Left ventricle myocardium inferior (tissue), 1 donor: ENCODE results near the gene CD53. TPM values are rescaled to one million over a fixed set of nuclear protein-coding genes. Genes with fewer than 3 reads are reported as not detected.
"Not testable (repeated sequence)": the region's sequence is repeated elsewhere in the genome, so short reads cannot be mapped to it uniquely, and the experiment has no call there.

Experiments
- DNase-seq: peaks from one replicate; pipeline ENCODE4 v3.0.0-alpha.2; 2020
- H3K27ac ChIP-seq: fragments of 200-600 bp; replicated peaks from 2 replicates; pipeline ENCODE4 v1.8.0; 2021
- H3K27me3 ChIP-seq: fragments of 200-600 bp; 2 replicates; pipeline ENCODE4 v1.8.0; 2021; ENCODE audit warnings: low read depth
- H3K36me3 ChIP-seq: fragments of 200-600 bp; 2 replicates; pipeline ENCODE4 v1.8.0; 2021
- H3K4me1 ChIP-seq: fragments of 200-600 bp; 2 replicates; pipeline ENCODE4 v1.8.0; 2021
- H3K4me3 ChIP-seq: fragments of 200-600 bp; 2 replicates; pipeline ENCODE4 v1.8.0; 2021; ENCODE audit warnings: mild to moderate bottlenecking, moderate library complexity
- H3K9me3 ChIP-seq: fragments of 200-600 bp; replicated peaks from 2 replicates; pipeline ENCODE4 v1.8.0; 2021
- CTCF ChIP-seq: fragments of 200-600 bp; IDR thresholded peaks from 2 replicates; pipeline ENCODE4 v1.8.0; 2021; ENCODE audit warnings: antibody characterized with exemption, mild to moderate bottlenecking, borderline replicate concordance
- intact Hi-C: fragments of 100-400 bp; cut with micrococcal nuclease; formaldehyde crosslinking; loops from one replicate; pipeline ENCODE4 v1.11.0; 2022
- total RNA-seq: library from RNA; stranded (reverse); fragmentation: NEBNext Ultra II Directional; extraction: Animal tissue kit (Norgen Biotek cat#: 25700); gene quantifications from one replicate; pipeline ENCODE4 v1.2.1, GENCODE V29; 2021
- donor health status: DM: no; HTN: yes; CAD: no; lungs with severe emphysema.

The CD53 gene
- total RNA-seq, 1 donor from 2014 or later: 7.5 TPM

DNA sequence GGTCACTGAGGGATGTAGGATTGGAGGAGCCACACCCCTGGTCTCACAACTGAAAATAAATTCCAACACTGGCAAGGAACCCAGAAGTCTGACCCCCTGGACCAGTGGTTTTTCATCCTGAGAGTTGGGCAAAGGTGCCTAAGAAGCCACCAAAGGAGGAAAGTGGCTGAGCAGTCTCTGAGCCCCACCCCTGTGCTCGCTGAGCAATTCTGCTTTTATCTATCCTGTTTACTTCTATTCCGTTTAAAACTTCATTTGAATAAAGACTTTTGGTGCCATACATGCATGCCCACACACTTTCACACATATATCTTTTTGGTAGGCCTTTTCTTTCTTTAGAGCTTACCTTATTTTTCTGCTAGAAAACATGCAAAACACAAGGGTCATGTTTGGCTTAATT, 13.9 kb upstream of the CD53 start:
- no peak for TF ChIP-seq CTCF
- Histone ChIP-seq H3K27me3 (peaks cover 61% of the 10 kb centered on the region), H3K9me3 (peaks cover 12% of the 10 kb centered on the region), H3K27ac (no peak overlapping the region), H3K36me3 (no peaks in the 10 kb centered on the region), H3K4me1 (no peaks in the 10 kb centered on the region), H3K4me3 (no peak overlapping the region)
- intact Hi-C loops: no loop called here
- DNase-seq: no peak

DNA sequence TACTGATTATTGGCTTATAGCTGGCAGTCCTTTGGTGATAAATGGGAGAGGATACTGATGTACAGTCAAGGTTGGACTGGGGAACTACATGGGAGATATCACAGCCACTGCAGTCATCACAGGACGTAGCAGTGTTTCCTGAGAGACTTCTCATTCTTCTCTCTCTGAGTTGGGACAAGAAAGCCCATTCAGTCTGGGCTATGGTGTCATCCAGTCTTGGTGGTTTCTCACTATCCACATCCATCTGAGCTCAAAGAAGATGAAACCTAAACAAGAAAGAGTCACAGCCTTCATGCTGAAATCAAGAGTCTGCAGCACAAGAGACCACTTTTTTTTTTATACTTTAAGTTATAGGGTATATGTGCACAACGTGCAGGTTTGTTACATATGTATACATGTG, 12.8 kb upstream of the CD53 start:
- no peak overlapping the region for H3K4me3 ChIP-seq
- H3K4me1 ChIP-seq: no peaks in the 10 kb centered on the region
- H3K27me3 ChIP-seq: peaks cover 50% of the 10 kb centered on the region
- TF ChIP-seq CTCF: no peak
- H3K9me3 ChIP-seq: peaks cover 24% of the 10 kb centered on the region
- intact Hi-C loops: no loop called here
- DNase-seq: no peak
- H3K36me3 ChIP-seq: no peaks in the 10 kb centered on the region
- no peak overlapping the region for H3K27ac ChIP-seq

- H3K4me1 ChIP-seq, H3K27ac ChIP-seq, DNase-seq, H3K36me3 ChIP-seq, H3K4me3 ChIP-seq, intact Hi-C loops: not testable (repeated sequence)
- Histone ChIP-seq H3K27me3 (peaks cover 47% of the 10 kb centered on the region), H3K9me3 (peaks cover 28% of the 10 kb centered on the region)
These were observed 12.3 kb upstream of the CD53 start for GRCh38 chr1:110860620-110861019.

GRCh38 chr1:110861942-110862341, 11.0 kb upstream of the CD53 start:
- intact Hi-C loops, H3K4me1 ChIP-seq, H3K4me3 ChIP-seq, H3K36me3 ChIP-seq, DNase-seq, H3K27ac ChIP-seq: not testable (repeated sequence)
- H3K27me3 ChIP-seq: peaks cover 34% of the 10 kb centered on the region
- peaks cover 34% of the 10 kb centered on the region for H3K9me3 ChIP-seq

- no peaks in the 10 kb centered on the region for H3K4me1 ChIP-seq
- no peak for TF ChIP-seq CTCF
- DNase-seq: no peak
- no peaks in the 10 kb centered on the region for H3K36me3 ChIP-seq
- no peak overlapping the region for H3K4me3 ChIP-seq
- peaks cover 50% of the 10 kb centered on the region for H3K9me3 ChIP-seq
- H3K27ac ChIP-seq: no peak overlapping the region
- intact Hi-C loops: no loop called here
- H3K27me3 ChIP-seq: peaks cover 13% of the 10 kb centered on the region
These were observed 8.7 kb upstream of the CD53 start for GRCh38 chr1:110864287-110864686.

DNA sequence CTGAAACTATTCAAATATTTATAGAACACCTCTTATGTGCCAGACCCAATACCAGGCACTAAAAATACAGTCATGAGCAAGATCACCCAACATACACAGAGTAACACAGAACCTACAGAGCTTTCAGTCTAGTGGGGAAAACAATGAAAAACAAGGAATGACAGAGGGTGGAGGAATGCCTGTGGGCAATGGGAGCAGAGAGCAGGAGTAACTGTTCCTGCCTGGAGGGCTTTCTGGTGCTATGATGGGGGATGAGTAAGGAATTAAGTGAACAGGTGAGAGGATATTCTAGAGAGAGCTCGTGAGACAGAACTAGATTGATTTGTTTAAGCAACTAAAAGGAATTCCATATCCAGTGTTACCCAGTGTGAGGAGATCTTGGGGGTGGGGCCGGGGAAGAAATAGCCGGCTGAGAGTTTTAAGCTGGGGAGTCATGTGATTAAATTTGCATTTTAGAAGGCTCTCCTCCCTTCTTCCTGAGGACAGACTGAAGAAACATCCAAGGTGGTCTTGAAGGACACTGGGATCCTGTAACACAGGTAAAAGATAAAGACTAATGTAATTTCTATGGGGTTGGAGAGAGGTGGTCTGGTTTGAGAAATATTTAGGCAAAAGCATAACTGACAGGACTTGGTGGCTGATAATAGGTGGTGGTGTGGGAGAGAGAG, 2.1 kb upstream of the CD53 start:
- Histone ChIP-seq H3K9me3 (peaks cover 22% of the 10 kb centered on the region), H3K36me3 (no peaks in the 10 kb centered on the region), H3K4me3 (no peak overlapping the region), H3K27me3 (no peaks in the 10 kb centered on the region), H3K4me1 (no peaks in the 10 kb centered on the region), H3K27ac (no peak overlapping the region)
- no peak for DNase-seq
- no peak for TF ChIP-seq CTCF
- intact Hi-C loops: no loop called here
